GM12875 (cell line): ENCODE measurements around the gene ADAM23.

Experiments
- H3K4me3 ChIP-seq: one replicate; pipeline ENCODE4 v1.5.1; 2011; ENCODE audit warnings: low read depth, low read length, control low read depth
- TF ChIP-seq, protein P1 (sequence below): IDR thresholded peaks from 2 replicates; pipeline ENCODE4 v1.5.1; 2011; ENCODE audit warnings: low read depth, mild to moderate bottlenecking, control low read depth, inconsistent platforms, low read length, moderate library complexity, borderline replicate concordance; ENCODE audit not compliant: insufficient read depth

The ADAM23 gene

DNA sequence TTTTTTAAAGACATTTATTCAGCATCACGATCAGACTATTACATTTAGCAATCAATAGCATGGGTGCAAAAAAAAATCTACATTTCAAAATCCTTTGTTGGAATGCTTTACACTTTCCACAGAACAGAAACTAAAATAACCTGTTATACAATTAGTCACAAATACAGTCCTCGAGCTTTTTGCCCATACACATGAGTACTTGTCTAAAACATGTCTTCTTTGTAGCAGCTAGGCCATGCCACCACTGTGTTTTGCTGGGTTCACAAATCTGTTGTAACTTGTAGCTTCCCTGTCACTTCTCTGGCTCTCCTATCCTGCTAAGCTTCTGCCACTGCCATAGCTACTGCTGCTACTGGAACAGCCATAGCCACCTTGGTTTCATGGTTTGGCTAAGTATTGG lies 24.4 kb upstream of the ADAM23 start:
- no peak overlapping the region for H3K4me3 ChIP-seq
- TF ChIP-seq, protein P1, sequence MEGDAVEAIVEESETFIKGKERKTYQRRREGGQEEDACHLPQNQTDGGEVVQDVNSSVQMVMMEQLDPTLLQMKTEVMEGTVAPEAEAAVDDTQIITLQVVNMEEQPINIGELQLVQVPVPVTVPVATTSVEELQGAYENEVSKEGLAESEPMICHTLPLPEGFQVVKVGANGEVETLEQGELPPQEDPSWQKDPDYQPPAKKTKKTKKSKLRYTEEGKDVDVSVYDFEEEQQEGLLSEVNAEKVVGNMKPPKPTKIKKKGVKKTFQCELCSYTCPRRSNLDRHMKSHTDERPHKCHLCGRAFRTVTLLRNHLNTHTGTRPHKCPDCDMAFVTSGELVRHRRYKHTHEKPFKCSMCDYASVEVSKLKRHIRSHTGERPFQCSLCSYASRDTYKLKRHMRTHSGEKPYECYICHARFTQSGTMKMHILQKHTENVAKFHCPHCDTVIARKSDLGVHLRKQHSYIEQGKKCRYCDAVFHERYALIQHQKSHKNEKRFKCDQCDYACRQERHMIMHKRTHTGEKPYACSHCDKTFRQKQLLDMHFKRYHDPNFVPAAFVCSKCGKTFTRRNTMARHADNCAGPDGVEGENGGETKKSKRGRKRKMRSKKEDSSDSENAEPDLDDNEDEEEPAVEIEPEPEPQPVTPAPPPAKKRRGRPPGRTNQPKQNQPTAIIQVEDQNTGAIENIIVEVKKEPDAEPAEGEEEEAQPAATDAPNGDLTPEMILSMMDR, result no peak

GRCh38 chr2:206420721-206421120 lies 22.6 kb upstream of the ADAM23 start:
- no peak overlapping the region for H3K4me3 ChIP-seq
- TF ChIP-seq, protein P1, result no peak

GRCh38 chr2:206422493-206422892 lies 20.8 kb upstream of the ADAM23 start:
- H3K4me3 ChIP-seq, result no peak overlapping the region
- TF ChIP-seq, protein P1, result no peak

- no peak overlapping the region for H3K4me3 ChIP-seq
- TF ChIP-seq, protein P1, result no peak
Measured at GRCh38 chr2:206423147-206423546, 20.2 kb upstream of the ADAM23 start.

DNA sequence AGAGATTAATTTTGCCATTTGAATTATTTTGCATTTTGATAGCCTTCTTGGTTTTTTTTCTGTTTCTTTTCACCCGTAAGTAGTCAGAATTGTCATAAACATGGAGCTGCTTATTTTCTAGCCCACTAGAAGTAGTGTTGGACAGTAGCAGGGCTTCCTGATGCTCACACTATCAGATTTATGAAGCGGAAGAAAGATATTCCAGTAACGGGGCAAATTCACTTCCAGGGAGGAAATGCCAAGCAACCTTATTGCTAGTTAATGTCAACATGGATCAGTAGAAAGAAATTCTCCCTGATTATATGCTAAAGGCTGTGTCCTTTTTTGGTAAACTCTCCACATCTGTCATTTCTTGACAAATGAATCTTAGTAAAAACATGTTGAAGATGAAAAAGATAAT lies 19.2 kb upstream of the ADAM23 start:
- TF ChIP-seq, protein P1, result no peak

DNA sequence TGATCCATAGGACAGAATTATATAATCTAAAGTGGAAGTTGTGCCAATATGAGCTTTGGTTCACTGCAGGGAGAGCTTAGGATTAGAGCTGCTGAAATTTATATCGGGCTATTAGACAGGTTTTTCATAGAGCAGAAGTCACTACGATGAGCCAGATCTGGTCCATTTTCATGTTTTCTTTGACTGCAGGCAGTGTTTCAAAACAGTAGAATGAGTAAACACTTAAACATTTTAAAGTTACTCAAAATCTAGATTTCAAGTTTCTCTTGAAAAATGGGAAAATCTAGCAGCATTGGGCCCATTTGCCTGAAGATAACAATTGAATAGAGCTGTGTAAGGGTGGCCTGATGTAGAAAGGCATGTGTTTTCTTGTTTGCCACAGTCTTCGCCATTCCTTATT lies 14.5 kb upstream of the ADAM23 start:
- H3K4me3 ChIP-seq, result no peak overlapping the region
- TF ChIP-seq, protein P1, result no peak

More for the DNA sequence above, 19.2 kb upstream of the ADAM23 start:
- no peak overlapping the region for H3K4me3 ChIP-seq

GRCh38 chr2:206430452-206430851 lies 12.9 kb upstream of the ADAM23 start:
- no peak overlapping the region for H3K4me3 ChIP-seq
- TF ChIP-seq, protein P1, result no peak
